ENCODE measurements around the gene ANKRD23. TPM values are rescaled to one million over a fixed set of nuclear protein-coding genes. Genes with fewer than 3 reads are reported as not detected.

Gene ANKRD23
- total RNA-seq, 1 donor, result 1.3 TPM

GRCh38 chr2:96826546-96827278 is 17.1 kb downstream of the ANKRD23 start:
- TF ChIP-seq CTCF (IDR thresholded peaks at IDR 0.05; ENCODE audit: insufficient read depth, low read depth, low read length), result no peak
- no peak overlapping the region for H3K4me3 ChIP-seq (ENCODE audit: low read depth, low read length)
- no peak for DNase-seq (ENCODE audit: low read depth)

- H3K4me3 ChIP-seq (ENCODE audit: low read depth, low read length), result no peak overlapping the region
- DNase-seq (ENCODE audit: low read depth), result no peak
- TF ChIP-seq CTCF (IDR thresholded peaks at IDR 0.05; ENCODE audit: insufficient read depth, low read depth, low read length), result no peak
Measured at GRCh38 chr2:96825057-96825456, 18.8 kb downstream of the ANKRD23 start.

DNA sequence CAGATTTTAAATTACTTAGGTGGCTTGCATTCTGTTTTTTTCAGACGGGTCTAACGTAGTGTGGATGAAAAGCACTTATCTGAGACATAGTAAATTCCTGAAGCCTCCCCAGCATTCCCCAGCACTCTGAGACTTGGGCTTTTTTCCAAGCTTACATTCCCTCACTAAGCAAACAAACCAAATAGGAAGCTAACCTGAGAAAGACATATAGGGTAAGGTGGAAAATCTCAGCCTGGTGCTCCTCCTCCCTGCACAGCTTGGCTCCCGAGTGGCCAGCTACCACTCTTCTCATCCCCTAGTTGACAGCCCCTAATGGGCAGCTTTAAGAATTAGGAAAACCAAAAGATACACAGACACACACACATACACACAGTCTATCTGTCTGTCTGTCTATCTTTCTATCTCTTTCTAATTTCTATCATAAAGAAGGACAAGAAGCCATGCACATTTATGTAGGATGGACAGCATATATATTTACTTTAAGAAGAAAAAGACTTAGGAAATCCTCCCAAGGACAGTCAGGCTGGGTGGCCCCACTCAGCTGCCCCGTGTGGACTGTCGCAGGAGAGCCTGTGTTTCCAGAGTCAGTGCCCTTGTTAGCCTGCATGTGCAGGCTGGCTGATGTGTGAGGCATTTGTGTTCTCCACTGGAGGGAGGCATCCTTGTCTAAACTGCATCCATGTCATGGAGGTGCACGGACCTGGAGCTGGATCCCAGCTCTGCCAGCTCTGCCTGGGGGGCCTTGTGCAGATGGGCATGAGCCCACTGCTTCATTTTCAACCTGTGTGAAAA is 19.5 kb downstream of the ANKRD23 start:
- DNase-seq (ENCODE audit: low read depth), result peak; percentile 68
- no peak for TF ChIP-seq CTCF (IDR thresholded peaks at IDR 0.05; ENCODE audit: insufficient read depth, low read depth, low read length)
- no peak overlapping the region for H3K4me3 ChIP-seq (ENCODE audit: low read depth, low read length)

- TF ChIP-seq CTCF (IDR thresholded peaks at IDR 0.05; ENCODE audit: insufficient read depth, low read depth, low read length), result no peak
- peak; percentile 16 for DNase-seq (ENCODE audit: low read depth)
- no peak overlapping the region for H3K4me3 ChIP-seq (ENCODE audit: low read depth, low read length)
Measured at GRCh38 chr2:96823198-96823597, 20.6 kb downstream of the ANKRD23 start.

GRCh38 chr2:96822786-96823185 is 21.0 kb downstream of the ANKRD23 start:
- no peak for TF ChIP-seq CTCF (IDR thresholded peaks at IDR 0.05; ENCODE audit: insufficient read depth, low read depth, low read length)
- no peak for DNase-seq (ENCODE audit: low read depth)
- H3K4me3 ChIP-seq (ENCODE audit: low read depth, low read length), result no peak overlapping the region

GRCh38 chr2:96821113-96821675 is 22.6 kb downstream of the ANKRD23 start:
- no peak for TF ChIP-seq CTCF (IDR thresholded peaks at IDR 0.05; ENCODE audit: insufficient read depth, low read depth, low read length)
- H3K4me3 ChIP-seq (ENCODE audit: low read depth, low read length), result no peak overlapping the region
- no peak for DNase-seq (ENCODE audit: low read depth)

Measured in fibroblast of villous mesenchyme (primary cell).